Pancreas (tissue), 10 donors: ENCODE measurements around the gene SATB1. TPM values are rescaled to one million over a fixed set of nuclear protein-coding genes. Genes with fewer than 3 reads are reported as not detected.
"Not testable (repeated sequence)": the region's sequence is repeated elsewhere in the genome, so short reads cannot be mapped to it uniquely, and the experiment has no call there.

Source experiments
- ATAC-seq, 4 donors: fragments of 200-7000 bp; cut with Tn5 transposase; one replicate each; pipeline versions ENCODE4 v1.8.0 to v1.9.1; 2020; ENCODE audit warnings: mild to moderate bottlenecking in 4 of 4, moderate library complexity in 4 of 4
- DNase-seq, 6 donors: peaks; one replicate each; pipeline ENCODE4 v3.0.0-alpha.2; 2020
- FAIRE-seq: peaks from 2 replicates; lab custom pipeline; 2012; peaks lifted over from hg19 to GRCh38; lab: Jason Lieb, UNC
- H3K27ac ChIP-seq, 4 donors: fragments of 200-600 bp; sonication (generic); 1 replicate in 3 of 4; 2 replicates in 1 of 4; pipeline versions ENCODE4 v1.5.0 to v1.8.0; 2020
- H3K27me3 ChIP-seq, 4 donors: fragments of 200-600 bp; one replicate each; pipeline ENCODE4 v1.8.0; 2021
- H3K36me3 ChIP-seq, 3 donors: fragments of 200-600 bp; sonication (generic) in 1 of 3; one replicate each; pipeline versions ENCODE4 v1.5.0 to v1.8.0; 2020 to 2021
- H3K4me1 ChIP-seq, 3 donors: fragments of 200-600 bp; one replicate each; pipeline ENCODE4 v1.8.0; 2021
- H3K4me3 ChIP-seq, 4 donors: fragments of 200-600 bp; sonication (generic) in 2 of 4; one replicate each; pipeline versions ENCODE4 v1.5.0 to v1.8.0; 2020 to 2021
- H3K9me3 ChIP-seq, 4 donors: fragments of 200-600 bp; one replicate each; pipeline ENCODE4 v1.8.0; 2021
- WGBS, 2 donors: extraction: QIAGEN DNeasy Blood & Tissue Kit; methylation state at CpG; one replicate each; pipeline ENCODE4 v1.1.7; 2013; 5-methylcytosine and 5-hydroxymethylcytosine counted together
- intact Hi-C, 3 donors: fragments of 100-400 bp; cut with DNase I; formaldehyde crosslinking; loops; one replicate each; pipeline versions ENCODE4 v1.11.1 to v1.14.2; 2022
- polyA plus RNA-seq, 2 donors: library from polyadenylated mRNA; stranded (reverse); fragments of 200-250 nt; gene quantifications; one replicate each; pipeline ENCODE4 v1.2.3, GENCODE V29; 2013
- total RNA-seq, 6 donors: library from RNA; stranded (reverse); fragmentation: NEBNext Ultra II Directional in 4 of 6; extraction: Animal tissue kit (Norgen Biotek cat#: 25700) in 4 of 6; gene quantifications; one replicate each; pipeline versions ENCODE4 v1.2.1 to v1.2.4, GENCODE V29; 2021 to 2023
- TF ChIP-seq, protein P1 (sequence below), 4 donors: fragments of 200-600 bp; sonication (generic) in 3 of 4; IDR thresholded peaks; one replicate each; pipeline versions ENCODE4 v1.5.0 to v1.8.0; 2021; ENCODE audit warnings: antibody characterized with exemption in 4 of 4
- donor health status: healthy with polysubstance abuse.
- donor health status: DM: no; HTN: no; CAD: no; lungs with moderate emphysema.
- donor health status: DM: no; HTN: no; CAD: no.
- donor health status: control.
- donor health status: control.
- donor health status: Bipolar disorder and iron deficiency.
- donor health status: DM: yes; HTN: yes; CAD: no.
- donor health status: DM: no; HTN: no; CAD: no.
- donor health status: DM: no; HTN: no; CAD: no.
- donor health status: DM: yes; HTN: yes; CAD: no.

Gene SATB1
- total and polyA plus RNA-seq, 8 donors = 12.6 to 40.0 (median 26.7) TPM

DNA sequence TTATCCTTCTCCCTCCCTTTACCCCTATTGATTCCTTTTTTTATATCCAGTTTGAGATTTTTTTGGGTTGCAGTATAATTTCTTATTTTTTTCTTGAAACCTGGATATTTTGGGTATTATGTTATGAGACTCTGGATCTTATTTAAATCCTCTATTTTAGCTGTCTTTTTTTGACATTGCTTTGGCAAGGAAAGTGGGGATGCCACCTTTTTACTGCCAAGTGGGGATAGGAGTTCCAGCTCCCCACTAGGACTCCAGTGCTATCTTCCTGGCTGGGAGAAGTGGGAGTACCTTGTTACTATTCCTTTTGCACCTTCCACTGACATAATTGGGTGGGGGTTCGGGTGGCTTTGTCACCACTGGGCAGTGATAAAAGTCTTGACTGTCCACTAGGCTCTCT is 87.9 kb downstream of the SATB1 start:
- no peak for FAIRE-seq
- TF ChIP-seq, protein P1, sequence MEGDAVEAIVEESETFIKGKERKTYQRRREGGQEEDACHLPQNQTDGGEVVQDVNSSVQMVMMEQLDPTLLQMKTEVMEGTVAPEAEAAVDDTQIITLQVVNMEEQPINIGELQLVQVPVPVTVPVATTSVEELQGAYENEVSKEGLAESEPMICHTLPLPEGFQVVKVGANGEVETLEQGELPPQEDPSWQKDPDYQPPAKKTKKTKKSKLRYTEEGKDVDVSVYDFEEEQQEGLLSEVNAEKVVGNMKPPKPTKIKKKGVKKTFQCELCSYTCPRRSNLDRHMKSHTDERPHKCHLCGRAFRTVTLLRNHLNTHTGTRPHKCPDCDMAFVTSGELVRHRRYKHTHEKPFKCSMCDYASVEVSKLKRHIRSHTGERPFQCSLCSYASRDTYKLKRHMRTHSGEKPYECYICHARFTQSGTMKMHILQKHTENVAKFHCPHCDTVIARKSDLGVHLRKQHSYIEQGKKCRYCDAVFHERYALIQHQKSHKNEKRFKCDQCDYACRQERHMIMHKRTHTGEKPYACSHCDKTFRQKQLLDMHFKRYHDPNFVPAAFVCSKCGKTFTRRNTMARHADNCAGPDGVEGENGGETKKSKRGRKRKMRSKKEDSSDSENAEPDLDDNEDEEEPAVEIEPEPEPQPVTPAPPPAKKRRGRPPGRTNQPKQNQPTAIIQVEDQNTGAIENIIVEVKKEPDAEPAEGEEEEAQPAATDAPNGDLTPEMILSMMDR (IDR thresholded peaks at IDR 0.05) = no peak
- intact Hi-C loops = no loop called here

DNA sequence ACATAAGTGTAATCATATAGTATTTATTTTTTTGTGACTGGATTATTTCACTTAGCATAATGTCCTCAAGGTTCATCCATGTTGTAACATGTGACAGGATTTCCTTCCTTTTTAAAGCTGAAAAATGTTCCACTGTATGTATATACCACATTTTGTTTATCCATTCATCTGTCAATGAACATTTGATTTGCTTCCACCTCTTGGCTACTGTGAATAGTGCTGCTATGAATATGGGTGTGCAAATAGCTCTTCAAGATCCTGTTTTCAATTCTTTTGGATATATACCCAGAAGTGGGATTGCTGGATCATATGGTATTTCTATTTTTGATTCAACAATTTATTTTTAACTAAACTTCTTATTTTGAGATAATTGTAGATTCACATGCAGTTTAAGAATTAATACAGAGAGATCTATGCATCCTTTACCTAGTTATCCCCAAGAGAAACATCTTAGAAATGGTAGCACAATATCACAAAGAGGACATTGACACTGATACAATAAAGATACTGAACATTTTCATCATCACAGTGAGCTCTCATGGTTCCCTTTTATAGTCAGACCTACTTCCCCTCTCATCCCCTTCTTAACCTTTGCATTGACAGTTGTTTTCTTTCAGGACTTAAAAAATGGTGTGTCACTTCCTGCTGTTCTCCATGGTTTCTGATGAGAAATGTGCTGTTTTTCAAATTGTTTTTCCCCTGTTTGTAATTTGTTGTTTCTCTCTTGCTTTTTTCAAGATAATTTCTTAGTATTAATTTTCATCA is 90.1 kb downstream of the SATB1 start:
- Histone ChIP-seq H3K27me3 (no peaks in the 10 kb centered on the region), H3K27ac (no peak overlapping the region), H3K9me3 (no peaks in the 10 kb centered on the region), H3K4me1 (no peaks in the 10 kb centered on the region), H3K36me3 (no peaks in the 10 kb centered on the region), H3K4me3 (no peak overlapping the region)
- ATAC-seq = no peak
- TF ChIP-seq, protein P1 (IDR thresholded peaks at IDR 0.05) = no peak
- intact Hi-C loops = no loop called here
- FAIRE-seq = no peak
- no peak for DNase-seq

More for the DNA sequence above, 87.9 kb downstream of the SATB1 start:
- no peak for DNase-seq
- Histone ChIP-seq H3K27ac (no peak overlapping the region), H3K36me3 (no peaks in the 10 kb centered on the region), H3K9me3 (no peaks in the 10 kb centered on the region), H3K27me3 (no peaks in the 10 kb centered on the region), H3K4me1 (no peaks in the 10 kb centered on the region), H3K4me3 (no peak overlapping the region)
- WGBS, 2 donors = 73 to 88% methylated on average over 1 of the region's 1 CpG
- ATAC-seq = no peak

DNA sequence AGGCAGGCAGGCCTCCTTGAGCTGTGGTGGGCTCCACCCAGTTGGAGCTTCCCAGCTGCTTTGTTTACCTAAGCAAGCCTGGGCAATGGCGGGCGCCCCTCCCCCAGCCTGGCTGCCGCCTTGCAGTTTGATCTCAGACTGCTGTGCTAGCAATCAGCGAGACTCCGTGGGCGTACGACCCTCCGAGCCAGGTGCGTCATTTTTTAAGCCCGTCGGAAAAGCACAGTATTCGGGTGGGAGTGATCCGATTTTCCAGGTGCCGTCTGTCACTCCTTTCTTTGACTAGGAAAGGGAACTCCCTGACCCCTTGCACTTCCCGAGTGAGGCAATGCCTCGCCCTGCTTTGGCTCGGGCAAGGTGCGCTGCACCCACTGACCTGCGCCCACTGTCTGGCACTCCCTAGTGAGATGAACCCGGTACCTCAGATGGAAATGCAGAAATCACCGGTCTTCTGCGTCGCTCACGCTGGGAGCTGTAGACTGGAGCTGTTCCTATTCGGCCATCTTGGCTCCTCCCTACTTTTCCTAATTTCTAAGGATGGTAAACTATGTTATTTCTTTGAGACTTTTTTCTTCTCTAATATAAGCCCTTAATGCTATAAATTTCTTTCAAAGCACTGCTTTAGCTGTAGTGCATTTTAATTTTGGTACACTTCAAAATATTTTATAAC is 94.2 kb downstream of the SATB1 start:
- H3K4me3 ChIP-seq = peak overlapping the region in 2 of 4 donors; percentile 21 to 36
- 57 to 59% methylated on average over 22 to 25 of the region's 25 CpGs for WGBS, 2 donors
- ATAC-seq, H3K27me3 ChIP-seq, DNase-seq, H3K36me3 ChIP-seq, intact Hi-C loops, H3K27ac ChIP-seq, H3K9me3 ChIP-seq, FAIRE-seq, H3K4me1 ChIP-seq: not testable (repeated sequence)

DNA sequence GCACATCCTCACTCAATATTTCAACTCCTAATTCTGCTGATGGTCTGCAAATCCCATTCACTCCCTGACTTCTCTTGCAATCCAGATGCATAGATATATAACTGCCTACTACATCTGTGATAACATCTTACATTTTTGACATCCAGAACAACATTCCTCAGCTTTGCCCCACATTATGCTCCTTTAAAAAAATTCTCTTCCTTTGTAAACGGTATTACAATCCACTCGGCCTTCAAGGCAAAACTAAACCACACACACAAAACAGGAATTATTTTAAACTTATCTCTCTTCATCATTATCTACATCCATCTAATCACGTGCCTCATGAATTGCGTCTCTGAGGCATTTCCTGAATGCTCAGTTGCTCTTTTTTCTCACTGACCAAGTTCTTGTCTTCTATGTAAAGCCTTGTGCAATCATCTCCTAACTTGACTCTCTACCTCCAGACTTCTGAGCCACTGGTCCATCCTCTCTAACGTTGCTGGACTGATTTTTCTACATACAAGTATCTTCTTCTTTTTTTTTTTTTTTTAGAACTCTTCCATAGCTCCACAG is 117.0 kb downstream of the SATB1 start:
- 55 to 73% methylated on average over 5 of the region's 5 CpGs for WGBS, 2 donors
- Histone ChIP-seq H3K27ac (no peak overlapping the region), H3K36me3 (no peaks in the 10 kb centered on the region), H3K4me3 (no peak overlapping the region), H3K9me3 (no peaks in the 10 kb centered on the region), H3K4me1 (no peaks in the 10 kb centered on the region), H3K27me3 (no peaks in the 10 kb centered on the region)
- TF ChIP-seq, protein P1 (IDR thresholded peaks at IDR 0.05) = no peak
- FAIRE-seq (no peak), ATAC-seq (no peak), DNase-seq (no peak)
- intact Hi-C loops = no loop called here

DNA sequence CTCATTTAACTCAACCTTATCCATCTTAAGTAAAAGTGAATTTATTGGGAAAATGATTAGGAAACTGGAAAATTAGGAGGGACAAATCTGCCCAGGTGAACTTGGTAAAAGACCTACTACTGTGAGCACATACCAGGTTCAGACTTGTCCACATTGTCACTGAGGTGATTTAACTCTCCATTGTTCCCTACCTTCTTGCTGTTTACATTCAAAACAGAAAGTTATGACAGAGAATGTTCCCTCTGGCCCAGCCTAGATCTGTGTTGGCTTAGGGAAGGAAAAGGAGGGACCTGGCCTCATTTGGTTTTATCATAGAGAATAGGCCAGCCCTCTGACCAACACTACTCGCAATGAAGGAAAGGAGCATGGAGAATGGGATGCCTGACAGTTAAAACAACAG is 117.6 kb downstream of the SATB1 start:
- Histone ChIP-seq H3K9me3 (no peaks in the 10 kb centered on the region), H3K4me1 (no peaks in the 10 kb centered on the region), H3K27me3 (no peaks in the 10 kb centered on the region), H3K4me3 (no peak overlapping the region), H3K27ac (no peak overlapping the region), H3K36me3 (no peaks in the 10 kb centered on the region)
- intact Hi-C loops = no loop called here
- DNase-seq (no peak), FAIRE-seq (no peak), ATAC-seq (no peak)
- WGBS, 2 donors = 91 to 96% methylated on average over 1 of the region's 1 CpG
- TF ChIP-seq, protein P1 (IDR thresholded peaks at IDR 0.05) = no peak
